Activated CD4-positive, CD25-positive, alpha-beta regulatory T cell treated with anti-CD3 and anti-CD28 coated beads, Interleukin-2, amount 50 U/mL, for 72 hours (primary cell): ENCODE results near the gene HTR1D.
A peak's percentile ranks its signal among the peaks of the same experiment; 100 is the strongest.

Experiments used
- DNase-seq: peaks from one replicate; pipeline ENCODE4 v3.0.0; 2021

The HTR1D gene

GRCh38 chr1:23178950-23179349, 38.4 kb downstream of the HTR1D start:
- no peak for DNase-seq

- DNase-seq, result no peak
Measured at GRCh38 chr1:23178414-23178813, 38.9 kb downstream of the HTR1D start.

- peak; percentile 49 for DNase-seq
Measured at GRCh38 chr1:23177438-23178380, 39.6 kb downstream of the HTR1D start.

DNA sequence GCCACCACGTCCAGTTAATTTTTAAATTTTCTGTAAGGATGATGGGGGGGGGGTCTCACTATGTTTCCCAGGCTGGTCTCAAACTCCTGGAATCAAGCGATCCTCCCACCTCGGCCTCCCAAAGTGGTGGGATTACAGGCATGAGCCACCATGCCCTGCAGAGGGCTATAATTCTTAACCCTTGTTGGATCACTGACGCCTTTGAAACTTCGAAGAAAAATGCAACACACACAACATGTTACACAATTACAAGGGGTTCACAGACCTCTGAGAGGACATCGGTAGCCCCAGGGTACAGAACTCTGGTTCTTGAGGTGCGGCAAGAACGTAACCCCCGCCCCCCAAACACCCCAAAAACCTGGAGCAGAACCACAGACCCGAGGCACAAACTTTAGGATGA, 40.3 kb downstream of the HTR1D start:
- no peak for DNase-seq

GRCh38 chr1:23174426-23175110, 42.7 kb downstream of the HTR1D start:
- DNase-seq, result no peak

- no peak for DNase-seq
Measured at GRCh38 chr1:23171181-23171755, 46.0 kb downstream of the HTR1D start.

DNA sequence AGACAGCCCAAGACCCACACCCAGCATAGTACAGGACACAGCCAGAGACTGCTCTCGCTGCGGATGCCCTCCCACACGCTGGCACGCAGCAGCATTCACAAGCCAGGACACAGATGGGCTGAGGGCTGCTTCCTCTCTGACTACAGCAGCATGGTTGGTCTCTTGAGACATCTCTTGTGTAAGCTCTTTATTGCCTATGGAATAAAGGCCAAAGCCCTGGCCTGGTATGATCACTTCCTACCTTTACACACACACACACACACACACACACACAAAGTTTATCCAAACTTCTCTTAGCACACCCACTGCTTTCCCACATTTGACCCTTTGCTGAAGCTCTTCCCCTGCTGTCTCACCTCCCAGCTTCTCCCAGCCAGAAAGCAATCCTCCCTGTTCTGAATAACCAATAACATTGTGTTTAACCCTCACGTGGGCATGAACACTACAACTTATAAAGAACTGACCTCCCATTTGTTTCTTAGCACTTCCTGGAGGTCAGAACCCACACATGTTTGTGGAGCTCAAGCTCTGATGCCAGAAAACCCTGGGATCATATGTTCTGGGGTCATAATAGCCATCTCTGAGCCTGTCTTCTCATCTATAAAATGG, 47.5 kb downstream of the HTR1D start:
- DNase-seq, result no peak

DNA sequence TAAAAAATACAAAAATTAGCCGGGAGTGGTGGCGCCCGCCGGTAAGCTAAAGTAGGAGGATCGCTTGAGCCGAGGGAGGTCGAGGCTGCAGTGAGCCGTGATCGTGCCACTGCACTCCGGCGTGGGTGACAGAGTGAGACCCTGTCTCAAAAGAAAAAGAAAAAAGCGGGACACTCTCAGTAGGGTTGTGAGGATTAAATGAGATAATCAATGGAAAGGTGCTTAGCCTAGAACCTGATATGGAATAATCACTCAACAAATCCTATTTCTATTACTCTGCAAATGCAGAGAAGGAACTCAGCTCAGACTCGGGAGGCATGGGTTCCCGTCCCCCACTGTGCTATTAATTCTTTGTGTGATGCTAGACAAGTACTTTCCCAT, 48.1 kb downstream of the HTR1D start:
- no peak for DNase-seq

GRCh38 chr1:23168445-23169194, 48.7 kb downstream of the HTR1D start, which contains the start of gene LUZP1:
TSS of gene LUZP1 (minus strand) at chr1:23168856.
- DNase-seq, result peak; percentile 85

DNA sequence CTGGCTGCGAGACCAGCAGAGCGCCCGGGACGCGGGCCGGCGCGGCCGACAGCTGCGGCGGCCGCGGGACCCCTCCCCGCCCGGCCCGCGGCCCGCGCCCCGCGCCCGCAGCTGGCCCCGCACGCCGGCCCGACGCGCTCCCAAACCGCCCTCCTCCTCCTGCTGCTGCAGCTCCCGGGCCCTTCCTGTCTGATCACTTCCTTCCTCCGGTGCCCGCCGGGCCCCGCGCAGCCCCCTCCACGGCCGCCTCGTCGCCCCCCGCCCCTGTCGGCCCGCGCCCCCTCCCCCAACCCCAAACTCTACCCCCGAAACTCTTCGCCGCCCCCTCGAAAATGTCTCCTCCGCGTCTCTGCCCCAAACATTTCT, 49.2 kb downstream of the HTR1D start:
- DNase-seq, result peak; percentile 38

DNA sequence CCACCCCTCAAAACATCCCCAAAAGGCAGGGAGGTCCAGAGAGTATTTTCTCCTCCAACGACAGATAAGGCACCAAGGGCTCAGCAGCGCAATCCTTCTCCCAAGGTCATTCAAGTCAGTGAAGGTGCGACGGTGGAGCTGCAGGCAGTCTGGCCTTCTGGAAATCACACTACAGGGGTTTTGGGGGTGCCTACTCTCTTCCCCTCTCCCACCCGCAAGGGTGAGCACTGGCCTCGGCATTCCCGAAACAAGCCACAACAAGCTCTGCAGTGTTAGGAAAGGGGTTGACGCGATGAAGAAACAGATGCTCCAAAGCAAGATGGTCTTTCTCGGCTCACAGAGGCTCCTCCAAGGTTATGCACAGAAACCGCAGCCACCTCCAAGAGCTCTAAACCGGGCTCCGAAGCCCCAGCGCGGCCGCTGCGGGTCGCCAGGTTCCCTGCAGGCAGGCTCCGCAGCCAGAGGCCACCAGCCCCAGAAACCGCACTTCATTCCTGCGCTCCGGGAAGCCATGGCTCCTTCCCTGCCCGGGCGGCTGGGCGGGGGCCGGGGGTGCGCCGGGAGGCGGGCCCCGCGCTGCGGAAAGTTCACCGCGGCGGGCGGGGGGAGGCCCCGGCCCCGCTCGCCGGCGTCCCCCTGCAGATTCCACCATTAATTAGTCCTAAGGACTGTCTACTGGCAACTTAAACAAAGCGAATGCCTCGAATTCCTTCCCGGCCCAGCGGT, 49.8 kb downstream of the HTR1D start:
- DNase-seq, result peak; percentile 48

GRCh38 chr1:23166854-23167253, 50.4 kb downstream of the HTR1D start:
- no peak for DNase-seq

DNA sequence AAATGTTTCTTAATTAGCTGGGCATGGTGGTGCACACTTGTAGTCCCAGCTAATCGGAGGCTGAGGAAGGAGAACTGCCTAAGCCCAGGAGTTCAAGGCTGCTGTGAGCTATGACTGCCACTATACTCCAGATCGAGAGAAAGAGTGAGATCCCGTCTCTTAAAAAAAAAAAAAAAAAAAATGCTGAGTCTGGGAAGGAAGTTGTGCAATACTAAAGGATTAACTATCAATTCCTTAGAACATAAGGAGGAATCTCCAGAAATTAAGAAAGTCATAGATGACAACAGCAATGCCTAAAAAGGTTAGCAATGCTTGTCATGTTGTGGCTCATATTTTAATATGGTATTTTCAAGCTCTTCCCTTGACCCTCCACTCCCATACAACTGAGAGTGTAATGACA, 53.9 kb downstream of the HTR1D start:
- no peak for DNase-seq

- DNase-seq, result no peak
Measured at GRCh38 chr1:23159963-23160877, 57.1 kb downstream of the HTR1D start.

DNA sequence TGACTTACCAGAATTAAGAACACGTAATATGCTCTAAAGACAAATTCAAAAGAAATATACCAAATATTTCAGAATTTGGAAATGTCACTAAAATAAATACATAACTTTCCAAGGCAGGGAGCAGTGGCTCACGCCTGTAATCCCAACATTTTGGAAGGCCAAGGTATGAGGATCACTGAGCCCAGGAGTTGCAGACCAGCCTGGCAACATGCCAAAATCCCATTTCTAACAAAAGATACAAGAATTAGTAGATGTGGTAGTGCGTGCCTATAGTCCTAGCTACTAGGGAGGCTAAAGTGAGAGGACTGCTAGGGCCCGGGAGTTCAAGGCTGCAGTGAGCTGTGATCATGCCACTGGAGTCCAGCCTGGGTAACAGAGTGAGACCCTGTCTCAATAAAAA, 60.4 kb downstream of the HTR1D start:
- no peak for DNase-seq

DNA sequence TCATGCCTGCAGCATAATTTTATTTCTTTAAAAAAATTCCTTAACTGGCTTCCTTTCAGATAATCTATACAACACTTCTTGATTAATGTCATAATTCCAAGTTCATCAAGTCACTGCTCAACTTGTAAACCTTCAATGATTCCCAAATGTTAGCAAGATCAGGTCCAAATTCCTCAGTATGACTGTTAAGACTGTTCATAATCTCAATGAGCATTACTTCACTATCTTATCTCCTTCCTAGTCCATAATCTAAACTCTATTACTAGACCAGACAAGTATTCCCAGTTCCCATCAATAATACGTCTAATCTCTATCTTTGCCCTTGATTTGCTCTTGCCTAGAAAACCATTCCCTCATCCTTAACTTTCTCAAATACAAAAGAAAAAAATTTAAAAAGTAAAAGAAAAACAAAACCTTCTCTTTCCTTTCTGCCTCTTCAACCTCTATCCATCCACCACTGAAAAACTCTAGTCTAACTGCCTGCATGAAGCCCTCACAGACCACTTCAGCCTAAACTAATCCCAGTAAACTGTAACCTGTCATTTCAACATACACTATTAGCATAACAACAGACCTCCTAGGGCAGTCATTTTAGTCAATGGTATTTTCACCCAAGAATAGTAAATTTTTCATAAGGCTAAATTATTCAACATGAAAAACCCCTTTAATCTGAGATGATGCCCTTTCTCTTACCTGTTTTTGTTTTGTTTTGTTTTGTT, 64.2 kb downstream of the HTR1D start:
- no peak for DNase-seq

- no peak for DNase-seq
Measured at GRCh38 chr1:23150742-23151141, 66.6 kb downstream of the HTR1D start.

DNA sequence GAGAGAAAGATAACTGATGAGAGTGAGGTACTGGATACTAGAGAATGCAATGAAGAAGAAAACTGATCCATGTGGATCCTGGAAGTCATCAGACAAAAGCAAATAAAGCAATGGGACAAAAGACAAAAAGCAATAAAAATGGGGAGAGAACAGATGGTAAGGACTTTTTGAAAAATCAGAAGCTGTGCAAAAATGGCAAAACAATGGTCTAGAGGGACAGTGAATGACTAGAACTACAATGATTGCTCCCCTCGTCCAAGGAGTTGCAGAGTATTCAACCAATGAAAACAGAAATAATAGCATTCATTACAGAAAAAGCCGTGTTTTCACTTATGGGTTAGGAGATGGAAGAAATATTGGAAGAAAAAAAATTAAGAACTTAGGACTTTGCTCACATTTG, 67.2 kb downstream of the HTR1D start:
- no peak for DNase-seq

GRCh38 chr1:23149114-23149513, 68.2 kb downstream of the HTR1D start:
- no peak for DNase-seq

- DNase-seq, result no peak
Measured at GRCh38 chr1:23148084-23148483, 69.2 kb downstream of the HTR1D start.
